ENCODE measurements around the gene MIA2. TPM values are rescaled to one million over a fixed set of nuclear protein-coding genes. Genes with fewer than 3 reads are reported as not detected.
A peak's percentile ranks its signal among the peaks of the same experiment; 100 is the strongest.

MIA2 gene
- total and polyA plus RNA-seq, 2 donors (not counting 1 experiment from before 2014, with no cell fraction given), result 11.5 to 27.1 TPM

DNA sequence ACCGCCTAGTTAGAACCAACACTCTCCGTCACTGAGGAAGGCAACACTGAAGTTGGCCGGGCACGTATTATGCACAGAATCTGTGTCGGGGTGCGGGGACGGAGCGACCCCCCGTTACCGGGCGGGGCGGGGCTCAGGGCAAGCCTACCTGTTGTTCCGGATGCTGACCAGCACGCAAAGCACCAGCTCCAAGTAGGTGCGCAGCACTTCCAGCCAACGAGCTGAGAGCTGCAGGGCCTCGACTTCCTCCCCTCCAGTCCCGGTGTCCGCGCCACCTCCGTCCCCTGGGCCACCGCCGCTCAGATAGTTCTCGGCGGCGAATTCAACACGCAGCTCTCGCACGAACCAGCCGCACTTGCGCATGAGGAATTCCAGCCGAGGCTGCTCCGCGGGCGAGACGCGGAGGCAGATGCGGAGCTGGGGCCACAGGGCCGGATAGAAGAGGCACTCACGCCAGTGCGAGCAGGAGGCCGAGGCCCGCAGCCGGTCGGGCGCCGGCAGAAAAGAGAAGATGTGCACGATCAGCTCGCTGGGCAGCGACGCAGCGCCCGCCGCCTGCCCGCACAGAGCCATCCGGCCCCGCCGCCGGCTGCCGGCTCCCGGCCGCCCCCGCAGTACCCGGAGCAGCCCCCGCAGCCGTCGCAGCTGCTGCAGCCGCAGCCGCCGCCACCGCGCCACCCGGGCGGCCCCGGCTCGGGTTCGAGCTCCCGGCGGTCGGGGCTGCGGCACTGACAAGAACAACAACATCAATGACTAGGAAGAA is 197.9 kb downstream of the MIA2 start:
- CTCF ChIA-PET, result interaction anchor here (1.0 to 1.8 kb wide), 4 partner anchors 165 to 317 kb away, joined by 3 to 7 read pairs (median 4); partner anchors contain the start of genes GEMIN2 and TRAPPC6B

More for the DNA sequence above, 197.9 kb downstream of the MIA2 start:
- POLR2A ChIA-PET, result interaction anchor here (0.6 to 3.4 kb wide), 7 partner anchors 10 to 329 kb away, joined by 3 to 33 read pairs (median 7); partner anchors contain the start of genes PNN, SEC23A and TRAPPC6B
- Mint-ChIP-seq H3K9me3 (ENCODE audit: insufficient read depth) (no peaks in the 10 kb centered on the region), H3K27ac (peak overlapping the region; percentile 100), H3K4me1 (peaks cover 45% of the 10 kb centered on the region), H3K4me3 (peak overlapping the region; percentile 99), H3K27me3 (no peaks in the 10 kb centered on the region)
- Histone ChIP-seq H3K9me3 (ENCODE audit: control extremely low read depth in 1 of 3, control insufficient read depth in 2 of 3, insufficient read depth in 1 of 3, low read length in 2 of 3) (no peaks in the 10 kb centered on the region), H3K27me3 (replicated peaks in 1 of 4; ENCODE audit: control extremely low read depth in 1 of 4, control insufficient read depth in 3 of 4, insufficient read depth in 4 of 4, low read length in 3 of 4) (no peaks in the 10 kb centered on the region), H3K4me1 (ENCODE audit: control insufficient read depth in 2 of 2, insufficient read depth in 2 of 2, low read length in 2 of 2) (peaks cover 27 to 34% of the 10 kb centered on the region in 2 donors), H3K36me3 (replicated peaks in 1 of 2; ENCODE audit: control extremely low read depth in 1 of 2, control insufficient read depth in 1 of 2, extremely low read depth in 1 of 2, insufficient read depth in 2 of 2, low read length in 1 of 2) (no peaks in the 10 kb centered on the region), H3K9ac (ENCODE audit: low read length) (peak overlapping the region; percentile 99), H3K4me3 (ENCODE audit: control extremely low read depth in 1 of 5, extremely low read depth in 1 of 5, insufficient read depth in 1 of 5, low read depth in 2 of 5, low read length in 4 of 5) (peak overlapping the region; percentile 85 to 95 (median 92)), H3K4me2 (replicated peaks; ENCODE audit: low read depth, low read length, poor library complexity, severe bottlenecking) (peak overlapping the region; percentile 78), H4K20me1 (ENCODE audit: control insufficient read depth, insufficient read depth, low read length, poor library complexity, severe bottlenecking) (peaks cover 44% of the 10 kb centered on the region), H3K27ac (ENCODE audit: low read length in 2 of 2) (peak overlapping the region; percentile 100), H2AFZ (ENCODE audit: insufficient read depth, low read depth, low read length, poor library complexity, severe bottlenecking) (peak overlapping the region; percentile 92), H3K79me2 (ENCODE audit: control insufficient read depth, insufficient read depth, low read length) (peaks cover 52% of the 10 kb centered on the region)
- no peak for TF ChIP-seq EZH2 (IDR thresholded peaks at IDR 0.05; ENCODE audit: borderline replicate concordance, insufficient read depth, low read depth, low read length, poor library complexity, severe bottlenecking)
- TF ChIP-seq, protein P1, sequence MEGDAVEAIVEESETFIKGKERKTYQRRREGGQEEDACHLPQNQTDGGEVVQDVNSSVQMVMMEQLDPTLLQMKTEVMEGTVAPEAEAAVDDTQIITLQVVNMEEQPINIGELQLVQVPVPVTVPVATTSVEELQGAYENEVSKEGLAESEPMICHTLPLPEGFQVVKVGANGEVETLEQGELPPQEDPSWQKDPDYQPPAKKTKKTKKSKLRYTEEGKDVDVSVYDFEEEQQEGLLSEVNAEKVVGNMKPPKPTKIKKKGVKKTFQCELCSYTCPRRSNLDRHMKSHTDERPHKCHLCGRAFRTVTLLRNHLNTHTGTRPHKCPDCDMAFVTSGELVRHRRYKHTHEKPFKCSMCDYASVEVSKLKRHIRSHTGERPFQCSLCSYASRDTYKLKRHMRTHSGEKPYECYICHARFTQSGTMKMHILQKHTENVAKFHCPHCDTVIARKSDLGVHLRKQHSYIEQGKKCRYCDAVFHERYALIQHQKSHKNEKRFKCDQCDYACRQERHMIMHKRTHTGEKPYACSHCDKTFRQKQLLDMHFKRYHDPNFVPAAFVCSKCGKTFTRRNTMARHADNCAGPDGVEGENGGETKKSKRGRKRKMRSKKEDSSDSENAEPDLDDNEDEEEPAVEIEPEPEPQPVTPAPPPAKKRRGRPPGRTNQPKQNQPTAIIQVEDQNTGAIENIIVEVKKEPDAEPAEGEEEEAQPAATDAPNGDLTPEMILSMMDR (IDR thresholded peaks at IDR 0.05), result no peak
- WGBS (ENCODE audit: insufficient coverage), result 1% methylated on average over 81 of the region's 81 CpGs
- intact Hi-C loops (cut with micrococcal nuclease), result loop anchor here (1.0 to 5.0 kb wide), 5 partner anchors 34 to 328 kb away; partner anchors contain the start of genes PNN, SEC23A and TRAPPC6B
- ATAC-seq (ENCODE audit: low read depth) (peak; percentile 4), DNase-seq (no peak)
